Stimulated activated CD8-positive, alpha-beta memory T cell treated with anti-CD3 and anti-CD28 coated beads, Interleukin-15, amount 100 ng/mL, for 1 hour (primary cell): ENCODE results near the gene USP16.
A peak's percentile ranks its signal among the peaks of the same experiment; 100 is the strongest.
"Not testable (repeated sequence)": the region's sequence is repeated elsewhere in the genome, so short reads cannot be mapped to it uniquely, and the experiment has no call there.

ENCODE experiments used
- DNase-seq: peaks from one replicate; pipeline ENCODE4 v3.0.0-alpha.2; 2020; ENCODE audit warnings: low read depth

Gene USP16

DNA sequence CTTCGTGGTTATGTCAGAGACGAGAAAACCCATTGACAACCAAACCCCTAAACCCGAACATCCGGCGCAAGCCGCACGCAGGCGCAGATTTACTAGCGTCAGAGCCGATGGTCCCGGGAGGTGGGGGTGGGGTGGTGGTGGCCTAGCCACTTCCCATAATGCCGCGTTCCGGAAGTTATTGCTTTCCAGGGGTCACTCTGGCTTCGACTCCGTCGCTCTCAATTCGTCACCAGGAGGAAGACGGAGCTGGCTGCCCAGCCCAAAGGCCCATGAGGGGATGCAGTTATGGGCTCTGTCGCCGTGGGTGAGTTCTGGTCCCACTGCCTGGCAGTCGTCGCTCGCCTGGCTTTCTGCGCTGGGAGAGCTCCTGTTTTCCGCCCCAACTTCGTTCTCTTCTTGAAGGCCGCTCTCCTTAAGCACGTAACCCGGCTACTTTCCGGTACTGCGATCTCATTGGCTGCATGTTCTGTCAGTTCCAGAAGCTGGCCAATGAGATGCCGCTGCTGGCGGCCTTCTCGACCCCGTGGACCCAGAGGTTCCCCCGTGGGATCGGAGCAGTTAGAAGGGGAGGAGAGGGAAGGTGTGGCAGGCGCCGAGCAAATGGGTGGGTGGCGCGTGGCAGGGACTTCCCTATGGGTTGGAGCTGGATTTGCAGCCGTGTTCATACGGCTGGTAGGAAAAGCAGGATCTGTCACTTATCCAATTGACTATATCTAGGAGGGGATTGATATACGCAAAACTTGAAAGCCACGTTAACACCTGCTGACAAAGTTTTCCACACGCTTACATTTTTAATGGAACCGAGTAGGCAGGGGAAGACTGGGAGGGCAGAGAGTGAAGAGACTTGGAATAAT is at the start of gene USP16:
USP16 (plus strand) TSS at position 195 of the 854 bp plus-strand sequence. CDS start 3,246 bp downstream, outside the sequence.
- DNase-seq, result peak; percentile 89

DNA sequence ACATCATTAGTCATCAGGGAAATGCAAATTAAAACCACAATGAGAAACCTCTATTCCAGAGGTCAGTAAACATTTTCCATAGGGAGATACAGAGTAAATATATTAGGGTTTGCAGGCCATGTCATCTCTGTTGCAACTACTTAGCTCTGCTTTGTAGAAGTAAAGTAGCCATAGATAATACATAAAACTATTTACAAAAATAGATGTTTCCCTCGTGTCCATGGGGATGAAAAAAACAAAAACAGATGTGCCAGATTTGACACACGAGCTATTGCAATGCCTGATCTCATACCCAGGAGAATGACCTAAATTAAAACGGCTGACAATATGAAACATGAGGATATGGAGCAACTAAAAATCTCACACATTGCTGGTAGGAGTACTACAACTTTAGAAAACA is 49.1 kb upstream of the USP16 start:
- DNase-seq, result no peak

DNA sequence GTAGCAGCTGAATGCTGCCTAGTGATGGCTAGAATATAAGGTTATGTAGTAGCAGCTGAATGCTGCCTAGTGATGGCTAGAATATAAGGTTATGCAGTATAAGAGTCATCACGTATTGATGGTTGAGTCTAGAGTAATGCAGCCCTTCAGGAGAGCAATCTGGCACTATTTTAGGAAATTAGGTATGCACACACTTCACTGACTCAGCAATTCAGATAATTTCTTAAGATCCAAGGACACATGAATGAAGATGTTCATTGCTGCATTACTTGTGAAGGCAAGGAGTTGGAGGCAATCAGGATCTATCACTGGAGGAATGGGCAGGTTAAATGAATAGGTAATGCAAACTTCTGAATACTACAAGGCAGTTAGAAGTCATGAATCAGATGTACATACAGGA is 45.4 kb upstream of the USP16 start:
- DNase-seq, result no peak

DNA sequence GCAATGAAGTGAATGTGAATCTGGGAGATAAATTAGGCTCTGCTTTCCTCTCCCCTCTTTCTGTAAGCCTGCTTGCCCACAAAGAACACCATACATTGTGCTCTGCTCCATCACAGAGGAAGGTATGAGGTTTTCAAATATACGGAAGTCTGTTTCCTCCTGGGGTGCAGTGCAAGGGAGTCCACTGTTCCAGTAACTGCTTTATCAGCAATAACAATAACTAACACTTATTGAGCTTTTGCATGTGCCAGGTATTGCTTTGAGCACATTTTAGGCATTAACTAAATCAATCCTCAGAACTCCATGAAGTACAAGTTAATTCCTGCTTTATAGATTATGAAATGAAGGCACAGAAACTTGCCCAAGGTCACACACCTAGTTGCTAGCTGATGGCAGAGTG is 41.8 kb upstream of the USP16 start:
- no peak for DNase-seq

DNA sequence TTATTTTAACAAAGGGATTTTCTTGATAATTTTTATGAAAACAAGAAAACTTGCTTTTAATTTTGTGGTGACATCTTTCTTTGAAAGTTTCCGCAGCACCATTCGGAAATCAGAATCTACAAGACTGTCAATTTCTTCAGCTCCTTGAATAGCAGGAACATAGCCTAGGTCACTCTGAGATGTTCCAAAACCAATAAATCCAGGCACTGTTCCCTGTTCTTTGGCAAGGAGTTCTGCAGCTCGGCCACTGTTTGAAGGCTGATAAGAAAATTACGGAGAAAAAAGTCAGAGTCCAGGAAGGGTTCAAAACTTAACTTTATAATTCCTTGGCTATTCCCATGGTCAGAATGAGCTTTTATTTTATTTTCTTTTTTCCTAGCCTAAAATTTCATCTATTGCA is 37.8 kb upstream of the USP16 start:
- DNase-seq, result no peak

DNA sequence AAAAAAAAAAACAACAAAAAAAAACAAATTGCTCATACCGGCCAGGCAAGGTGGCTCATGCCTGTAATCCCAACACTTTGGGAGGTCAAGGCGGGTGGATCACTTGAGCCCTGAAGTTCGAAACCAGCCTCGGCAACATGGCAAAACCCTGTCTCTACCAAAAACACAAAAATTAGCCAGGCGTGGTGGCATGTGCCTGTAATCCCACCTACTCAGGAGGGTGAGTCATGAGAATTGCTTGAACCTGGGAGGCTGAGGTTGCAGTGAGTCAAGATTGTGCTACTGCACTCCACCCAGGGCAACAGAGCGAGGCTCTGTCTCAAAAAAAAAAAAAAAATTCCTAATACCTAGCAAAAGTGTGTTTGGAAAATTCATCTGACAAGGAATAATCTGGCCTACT is 36.3 kb upstream of the USP16 start:
- DNase-seq, result not testable (repeated sequence)

DNA sequence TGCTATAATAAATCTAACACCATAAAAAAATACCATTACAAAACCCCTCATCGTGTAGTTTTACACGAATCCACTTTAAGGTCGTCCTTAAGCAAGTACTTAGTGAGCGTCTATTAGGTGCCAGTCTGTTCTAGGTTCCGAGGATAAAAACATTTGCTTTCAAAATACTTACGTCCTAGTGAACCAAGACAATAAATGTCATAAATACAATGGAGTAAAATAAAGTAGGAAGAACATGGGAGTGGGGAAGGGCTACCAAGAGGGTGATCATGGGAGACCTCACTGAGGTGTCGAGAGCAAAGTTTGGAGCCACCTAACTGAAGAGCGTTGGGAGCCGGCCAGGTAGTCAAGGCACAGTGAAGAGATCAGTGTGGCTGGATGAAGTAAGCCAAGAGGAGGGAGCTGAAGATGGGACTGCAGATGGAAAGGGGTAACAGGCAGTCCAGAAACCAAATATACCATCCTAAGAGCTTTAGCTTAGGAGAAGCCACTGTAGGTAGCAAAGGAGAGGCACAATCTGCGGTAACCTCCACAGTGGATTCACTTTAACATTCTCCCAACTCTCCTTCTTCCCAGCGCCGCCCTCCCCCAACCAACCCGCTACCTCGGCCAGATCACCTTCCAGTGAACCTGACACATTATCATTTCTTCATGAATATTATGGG is 32.5 kb upstream of the USP16 start:
- no peak for DNase-seq

DNA sequence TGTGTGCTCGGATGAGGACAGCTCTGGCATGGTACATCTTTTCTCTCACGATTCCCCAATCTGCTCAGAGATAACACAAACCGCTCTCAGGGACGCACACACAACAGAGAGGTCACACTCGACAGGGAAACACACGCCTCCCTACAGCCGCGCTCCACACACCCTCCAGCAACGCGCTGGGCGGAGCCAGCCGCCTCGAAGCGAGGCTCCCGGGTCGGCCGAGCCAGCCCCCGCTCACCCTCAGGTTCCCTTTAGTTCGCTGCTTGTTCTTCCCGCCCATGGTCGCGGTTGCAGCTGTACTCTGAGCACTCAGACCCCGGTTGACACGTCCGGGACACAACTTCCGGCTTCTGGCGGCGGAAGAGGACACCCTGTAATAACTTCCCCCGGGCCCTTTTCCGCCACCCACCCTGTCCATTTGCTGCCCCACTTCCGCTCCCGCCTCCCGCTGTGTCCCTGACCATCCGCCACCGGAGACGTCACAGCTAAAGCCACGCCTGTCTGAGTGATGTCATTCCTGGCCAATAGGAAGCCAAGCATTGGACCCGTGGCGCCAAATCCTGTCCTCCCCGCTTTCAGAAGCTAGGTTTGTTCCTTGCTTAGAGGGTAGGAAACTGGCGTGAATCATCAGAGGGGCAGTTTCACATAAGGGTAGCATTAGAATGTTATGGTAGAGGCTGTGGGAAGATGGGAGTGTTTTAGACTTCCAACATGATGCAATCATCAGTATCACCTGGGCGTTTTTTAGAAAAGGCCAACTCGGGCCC is 31.8 kb upstream of the USP16 start, which contains the start of gene LTN1:
LTN1 (minus strand) TSS at position 352 of the 767 bp plus-strand sequence; CDS start at position 280, 72 bp downstream.
- DNase-seq, result peak; percentile 98

DNA sequence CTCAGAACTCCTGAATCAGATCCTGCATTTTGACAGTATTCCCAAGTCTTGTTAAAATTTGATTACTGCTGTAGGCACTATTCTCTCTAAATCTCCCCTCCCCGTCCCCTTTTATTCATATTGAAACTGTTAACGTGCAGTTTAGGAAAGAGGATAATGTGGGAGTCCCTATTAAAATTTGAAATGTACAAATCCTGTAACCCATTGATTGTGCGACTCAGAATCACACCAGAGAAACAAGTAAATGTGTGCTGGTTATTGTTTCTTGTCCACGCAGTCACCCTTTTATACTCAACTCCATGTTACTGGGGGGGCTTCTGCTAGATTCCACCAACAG is 31.2 kb upstream of the USP16 start:
- DNase-seq, result no peak

DNA sequence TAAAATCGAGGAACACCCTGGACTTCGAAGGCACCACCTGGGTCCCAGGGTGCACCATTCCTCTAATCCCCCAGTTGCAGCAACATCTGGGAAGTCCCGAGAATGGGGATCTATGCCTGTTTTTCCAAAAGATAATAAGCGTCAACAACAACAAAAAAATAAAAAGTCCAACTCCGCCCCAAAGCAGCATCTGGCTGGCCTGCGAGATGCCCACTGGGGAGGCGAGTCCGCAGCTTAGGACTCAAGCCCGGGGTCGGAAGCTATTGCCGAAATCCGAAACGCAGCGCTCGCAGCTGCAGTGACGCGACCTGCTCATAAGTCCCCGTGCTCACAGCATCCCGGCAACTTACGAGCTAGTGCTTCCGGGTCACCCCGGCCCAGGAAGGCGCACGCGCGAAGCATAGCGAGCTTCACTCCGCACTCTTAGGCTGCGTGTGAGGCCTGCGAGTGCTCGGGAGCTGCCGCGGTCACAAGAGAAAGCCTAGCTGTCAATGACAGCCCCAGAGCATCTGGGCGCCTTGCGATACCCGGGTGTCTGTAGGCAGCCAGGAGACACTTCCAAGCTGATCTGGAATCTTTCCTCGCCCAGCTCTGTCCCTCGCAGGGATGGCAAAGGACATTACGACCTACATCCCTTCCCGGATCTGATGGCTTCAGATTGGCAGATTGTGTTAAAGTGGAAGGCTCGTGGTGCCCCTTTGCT is 21.9 kb upstream of the USP16 start:
- peak; percentile 88 for DNase-seq

DNA sequence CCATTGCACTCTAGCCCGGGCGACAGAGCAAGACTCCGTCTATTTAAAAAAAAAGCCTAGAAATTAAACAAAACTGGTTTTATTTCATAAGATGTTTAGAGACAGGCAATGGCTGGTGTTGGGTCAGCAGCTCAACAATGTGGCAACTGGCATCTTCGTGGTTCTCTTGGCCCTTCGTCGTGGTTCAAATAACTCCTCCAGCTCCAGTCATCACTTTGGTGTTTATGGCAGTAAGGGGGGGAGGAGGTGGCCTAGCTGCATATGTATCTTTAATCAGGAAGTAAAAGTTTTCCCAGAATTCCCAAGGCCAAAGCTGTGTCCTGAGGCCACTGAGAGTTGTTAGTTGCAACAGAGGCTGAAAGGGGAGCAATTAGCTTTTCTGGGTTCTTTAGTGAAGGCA is 18.8 kb upstream of the USP16 start:
- no peak for DNase-seq

DNA sequence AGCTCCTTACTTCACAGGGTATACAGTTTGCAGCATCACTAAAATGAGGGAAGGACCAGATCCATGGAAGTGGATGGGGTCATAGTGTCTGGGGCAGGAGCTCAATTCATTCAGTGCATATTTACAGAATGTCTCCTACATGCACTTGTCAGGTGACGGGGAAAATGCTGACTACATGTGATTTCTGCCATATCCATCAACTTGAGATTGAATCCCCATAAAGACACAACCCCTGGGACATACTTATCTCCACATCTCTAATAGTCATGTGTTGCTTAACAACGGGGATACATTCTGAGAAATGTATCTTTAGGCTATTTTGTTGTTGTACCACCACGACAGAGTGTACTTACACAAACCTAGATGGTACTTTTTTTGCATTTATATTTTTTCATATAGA is 17.3 kb upstream of the USP16 start:
- DNase-seq, result no peak

DNA sequence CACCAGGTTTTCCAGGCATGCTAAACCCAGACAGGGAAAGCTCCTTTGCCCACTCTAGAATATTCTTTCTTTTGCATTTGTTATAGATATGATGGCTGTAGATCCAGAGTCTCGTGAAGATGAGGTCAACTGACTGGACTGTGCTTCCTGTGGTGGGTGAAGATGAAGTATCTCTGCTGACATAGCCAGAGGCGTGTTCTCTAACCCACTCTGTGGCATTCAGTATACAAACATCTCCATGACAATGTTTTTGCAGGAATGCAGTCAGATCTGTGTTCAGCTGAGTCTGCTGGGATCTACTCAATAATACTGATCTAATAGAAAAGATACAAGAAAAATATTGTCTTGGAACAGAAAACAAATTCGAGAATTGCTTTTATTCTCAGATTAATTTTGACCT is 16.7 kb upstream of the USP16 start:
- DNase-seq, result no peak

DNA sequence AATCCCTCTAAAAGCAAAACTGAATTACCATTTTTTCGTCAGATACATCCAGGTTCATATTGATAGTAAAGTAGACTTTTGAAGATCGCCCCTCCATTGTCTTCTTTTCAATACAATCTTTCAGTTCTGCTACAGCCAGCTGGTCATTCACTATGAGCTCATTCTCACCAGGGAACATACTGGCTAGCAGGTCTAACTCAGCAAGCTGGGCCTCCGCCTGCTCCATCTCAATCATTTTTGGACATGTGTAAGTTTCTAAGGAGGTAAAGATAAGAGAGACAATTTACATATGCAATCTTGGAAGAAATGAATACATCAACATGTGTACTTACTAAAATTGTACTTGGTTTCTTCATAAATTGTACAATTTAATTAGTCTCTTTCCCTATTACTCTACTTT is 16.1 kb upstream of the USP16 start:
- no peak for DNase-seq

DNA sequence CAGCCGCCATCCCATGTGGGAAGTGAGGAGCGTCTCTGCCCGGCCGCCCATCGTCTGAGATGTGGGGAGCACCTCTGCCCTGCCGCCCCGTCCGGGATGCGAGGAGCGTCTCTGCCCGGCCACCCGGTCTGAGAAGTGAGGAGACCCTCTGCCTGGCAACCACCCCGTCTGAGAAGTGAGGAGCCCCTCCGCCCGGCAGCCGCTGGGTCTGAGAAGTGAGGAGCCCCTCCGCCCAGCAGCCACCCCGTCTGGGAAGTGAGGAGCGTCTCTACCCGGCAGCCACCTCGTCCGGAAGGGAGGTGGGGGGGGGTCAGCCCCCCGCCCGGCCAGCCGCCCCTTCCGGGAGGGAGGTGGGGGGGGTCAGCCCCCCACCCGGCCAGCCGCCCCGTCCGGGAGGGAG is 13.2 kb upstream of the USP16 start:
- not testable (repeated sequence) for DNase-seq

DNA sequence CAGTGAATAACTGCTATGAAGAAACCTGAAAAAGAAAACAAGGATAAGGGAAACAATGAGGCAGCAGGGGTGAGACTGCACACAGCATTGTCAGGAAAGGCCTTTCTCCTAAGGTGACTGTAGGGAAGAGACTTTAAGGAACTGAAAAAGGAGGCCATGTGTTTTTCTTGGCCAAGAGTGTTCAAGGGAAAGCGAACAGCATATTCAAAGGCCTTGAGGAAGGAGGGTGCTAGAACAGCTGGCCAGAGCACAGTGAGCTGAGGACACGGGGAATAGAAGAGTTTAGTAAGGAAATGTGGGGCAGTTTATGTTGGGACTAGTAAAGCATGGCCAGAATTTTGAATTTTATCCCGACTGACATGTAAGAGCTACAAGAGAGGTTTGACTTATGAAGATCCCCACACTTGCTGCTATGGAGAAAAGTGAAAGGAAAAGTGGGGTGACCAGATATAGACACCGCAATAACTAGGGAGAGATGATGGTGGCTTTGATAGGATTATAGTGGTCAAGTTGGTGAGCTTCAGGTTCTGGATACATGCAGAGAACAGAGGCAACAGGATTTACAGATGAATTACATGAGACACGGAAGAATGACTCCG is 6.7 kb upstream of the USP16 start:
- DNase-seq, result no peak

DNA sequence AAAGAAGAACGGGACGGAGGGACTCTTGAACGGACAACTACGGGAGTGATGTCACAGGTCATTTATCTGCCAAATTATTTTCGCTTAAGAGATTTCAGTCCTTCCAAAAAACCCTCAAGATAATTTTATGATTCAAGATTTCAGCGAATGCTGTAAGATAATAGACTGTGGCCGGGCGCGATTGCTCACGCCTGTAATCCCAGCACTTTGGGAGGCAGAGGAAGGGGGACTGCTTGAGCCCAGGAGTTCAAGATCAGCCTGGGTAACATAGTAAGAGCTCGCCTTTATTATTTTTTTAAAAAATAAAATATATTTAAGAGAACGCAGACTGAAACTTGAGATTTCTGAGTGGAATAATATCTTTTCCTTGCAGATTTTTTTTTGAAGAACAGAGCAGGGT is 5.9 kb upstream of the USP16 start:
- no peak for DNase-seq

DNA sequence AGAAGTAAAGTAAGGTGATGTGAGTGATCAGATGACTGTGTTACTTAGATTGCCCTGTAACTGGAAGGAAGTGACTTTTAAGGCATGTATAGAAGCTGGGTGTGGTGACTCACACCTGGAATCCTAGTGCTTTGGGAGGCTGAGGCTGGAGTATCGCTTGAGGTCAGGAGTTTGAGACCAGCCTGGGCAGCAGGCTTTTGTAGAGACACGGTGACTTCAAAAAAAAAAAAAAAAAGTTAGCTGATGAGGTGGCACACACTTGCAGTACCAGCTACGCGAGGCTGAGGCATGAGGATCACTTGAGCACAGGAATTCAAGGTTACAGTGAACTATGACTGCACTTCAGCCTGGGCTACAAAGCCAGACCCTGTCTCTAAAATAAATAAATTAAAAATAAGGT is 2.3 kb upstream of the USP16 start:
- DNase-seq, result no peak

DNA sequence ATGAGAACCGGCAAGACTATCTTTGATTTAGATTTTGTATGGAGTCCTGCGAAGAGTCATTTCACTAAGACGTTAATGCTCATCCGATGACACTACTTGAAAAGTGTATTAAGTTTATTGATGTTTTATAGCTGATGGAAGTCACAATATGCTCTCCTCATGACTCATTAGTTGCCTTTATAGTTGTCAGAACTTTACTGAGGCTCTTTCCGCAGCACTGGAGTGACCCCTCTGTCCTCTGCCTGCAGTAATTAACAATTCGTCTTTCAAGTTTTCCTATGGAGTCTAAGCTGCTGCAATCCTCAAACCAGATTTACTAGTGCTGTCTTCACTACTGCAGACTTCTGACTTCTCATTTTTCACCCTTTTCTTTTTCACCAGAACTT is 853 bp downstream of the USP16 start:
- no peak for DNase-seq

DNA sequence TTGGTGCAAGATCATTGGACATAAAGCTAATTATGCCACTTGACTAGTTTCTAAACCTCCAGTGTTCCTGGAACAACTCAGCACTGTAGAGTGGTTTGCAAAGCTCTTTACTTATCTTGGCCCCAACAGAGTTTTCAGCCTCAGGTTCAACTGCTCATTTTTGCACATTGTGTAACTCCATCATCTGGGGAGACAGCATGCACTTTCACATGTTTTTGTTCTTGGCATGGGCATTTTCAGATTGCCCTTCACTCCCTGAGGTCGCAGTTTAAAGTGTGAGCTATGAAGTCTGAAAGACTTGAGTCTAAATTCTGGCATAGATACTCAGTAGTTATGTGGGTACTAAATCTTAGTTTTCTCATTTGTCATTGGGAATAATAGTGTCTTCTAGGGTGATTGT is 5.1 kb downstream of the USP16 start:
- DNase-seq, result no peak

DNA sequence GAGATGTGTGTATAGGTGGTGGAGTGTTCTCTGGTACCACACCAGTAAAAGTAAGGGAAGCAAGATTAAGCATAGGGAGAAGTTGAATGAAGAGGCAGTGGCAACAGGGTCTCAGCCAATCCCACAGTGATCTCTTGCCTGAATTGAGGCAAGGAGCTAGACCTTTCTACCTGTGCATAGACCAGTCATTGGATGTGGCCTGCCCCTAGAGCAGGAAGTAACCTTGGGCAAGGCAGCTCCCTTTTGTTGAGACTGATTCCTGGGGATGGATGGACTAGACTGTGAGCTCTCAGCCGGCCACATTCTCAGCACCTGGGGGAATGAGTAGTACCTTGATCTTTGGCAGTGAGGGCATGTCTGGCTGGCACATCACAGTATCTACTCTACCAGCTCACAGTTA is 6.4 kb downstream of the USP16 start:
- DNase-seq, result no peak

DNA sequence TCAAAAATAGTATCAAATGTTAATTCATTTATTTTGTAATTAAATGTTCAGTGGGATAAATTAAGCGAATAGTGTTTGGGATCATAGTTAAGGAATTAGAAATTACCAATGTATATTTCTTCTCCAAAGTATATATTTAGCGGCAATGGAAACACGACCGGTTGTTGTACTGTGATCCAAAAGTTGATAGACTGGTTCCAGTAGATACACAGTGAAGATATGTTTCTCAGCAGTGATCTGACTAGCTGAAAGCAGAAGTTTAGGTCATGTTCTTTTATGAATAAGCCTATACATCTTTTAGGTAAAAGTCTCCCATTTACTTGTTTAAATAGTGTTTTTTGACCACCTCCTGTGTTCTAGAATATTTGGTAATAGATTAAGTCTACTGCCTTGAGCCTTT is 8.8 kb downstream of the USP16 start:
- no peak for DNase-seq
